Measurements from ENCODE around the gene TASP1. TPM values are rescaled to one million over a fixed set of nuclear protein-coding genes. Genes with fewer than 3 reads are reported as not detected.

TASP1 gene
- total RNA-seq, 1 experiment from 2014 or later, result 9.5 TPM

- no peaks in the 10 kb centered on the region for H3K27me3 ChIP-seq (ENCODE audit: insufficient read depth, low read length)
- no peaks in the 10 kb centered on the region for H3K27me3 Mint-ChIP-seq (ENCODE audit: low read depth)
- WGBS (ENCODE audit: extremely low coverage, insufficient read length, low lambda C conversion rate), result no CpG with 5 or more reads among the region's 2 CpGs
These were observed 235.3 kb downstream of the TASP1 start for GRCh38 chr20:13403453-13403852.

More at GRCh38 chr20:13403453-13403852, 235.3 kb downstream of the TASP1 start:
- Histone ChIP-seq H4K8ac (replicated peaks; ENCODE audit: insufficient read length, low read depth, low read length) (no peak overlapping the region), H3K4ac (ENCODE audit: low read depth, low read length) (no peak overlapping the region), H3K79me1 (ENCODE audit: insufficient read depth, low read depth, low read length, poor library complexity, severe bottlenecking) (no peaks in the 10 kb centered on the region), H3K4me2 (ENCODE audit: insufficient read depth, insufficient read length, low read length) (no peak overlapping the region), H4K20me1 (ENCODE audit: control insufficient read depth, insufficient read depth, insufficient read length) (no peaks in the 10 kb centered on the region), H3K23ac (ENCODE audit: insufficient read length, low read depth, low read length) (no peak overlapping the region), H3K9ac (ENCODE audit: extremely low read depth, insufficient read length, low read length) (no peak overlapping the region), H3K18ac (ENCODE audit: insufficient read length, low read depth, low read length) (no peak overlapping the region), H3K23me2 (ENCODE audit: insufficient read length, low read depth, low read length, poor library complexity, severe bottlenecking) (no peaks in the 10 kb centered on the region), H3K56ac (ENCODE audit: insufficient read length, low read depth, low read length) (no peak overlapping the region), H2BK5ac (ENCODE audit: insufficient read length, low read length) (no peak overlapping the region), H2BK15ac (ENCODE audit: low read depth, low read length) (no peak overlapping the region), H4K5ac (ENCODE audit: insufficient read length, low read depth, low read length) (no peak overlapping the region), H3K4me1 (ENCODE audit: insufficient read depth, low read length) (no peaks in the 10 kb centered on the region), H3K79me2 (ENCODE audit: insufficient read depth, low read length) (no peaks in the 10 kb centered on the region), H3T11ph (ENCODE audit: low read length) (no peak overlapping the region), H2AK5ac (ENCODE audit: insufficient read length, low read length) (no peak overlapping the region), H2AFZ (ENCODE audit: low read length) (no peak overlapping the region), H2BK20ac (ENCODE audit: low read depth, low read length, poor library complexity, severe bottlenecking) (no peak overlapping the region), H3K14ac (ENCODE audit: insufficient read depth, low read length) (no peak overlapping the region), H2BK120ac (ENCODE audit: low read depth, low read length, poor library complexity, severe bottlenecking) (no peak overlapping the region), H3K27ac (ENCODE audit: insufficient read length, low read depth, low read length) (no peak overlapping the region), H3K9me3 (ENCODE audit: control insufficient read depth, low read depth, low read length) (no peaks in the 10 kb centered on the region), H4K91ac (ENCODE audit: insufficient read length, low read depth, low read length) (no peak overlapping the region), H2BK12ac (ENCODE audit: insufficient read length, low read depth, low read length) (no peak overlapping the region)
- H3K36me3 Mint-ChIP-seq (ENCODE audit: insufficient read depth in 1 of 3, low read depth in 3 of 3), result no peaks in the 10 kb centered on the region
- no peak overlapping the region for H3K27ac Mint-ChIP-seq
- TF ChIP-seq CTCF (conservative IDR thresholded peaks at IDR 0.05), result no peak
- no peaks in the 10 kb centered on the region for H3K4me1 Mint-ChIP-seq
- H3K4me3 Mint-ChIP-seq, result no peak overlapping the region
- DNase-seq, result no peak
- H3K9me3 Mint-ChIP-seq, result no peaks in the 10 kb centered on the region

Measured in H9 (cell line).